ENCODE measurements around the gene MLST8. TPM values are rescaled to one million over a fixed set of nuclear protein-coding genes. Genes with fewer than 3 reads are reported as not detected.
A peak's percentile ranks its signal among the peaks of the same experiment; 100 is the strongest.

MLST8 gene
- polyA plus RNA-seq, 3 donors: 41.6 to 55.8 (median 44.5) TPM

- no peak for DNase-seq (ENCODE audit: extremely low read depth in 1 of 11, low read depth in 9 of 11, low spot score in 4 of 11)
Measured at GRCh38 chr16:2216330-2216729, 11.1 kb downstream of the MLST8 start.

- peak; percentile 93 to 99 (median 98) for DNase-seq (ENCODE audit: extremely low read depth in 1 of 11, low read depth in 9 of 11, low spot score in 4 of 11)
Measured at GRCh38 chr16:2223221-2223941, 18.1 kb downstream of the MLST8 start, which contains the start of gene E4F1. Gene E4F1 (plus strand): TSS chr16:2223591. CDS start chr16:2223614, 23 bp downstream.

- no peak for DNase-seq (ENCODE audit: extremely low read depth in 1 of 11, low read depth in 9 of 11, low spot score in 4 of 11)
Measured at GRCh38 chr16:2223942-2224486, 18.8 kb downstream of the MLST8 start.

GRCh38 chr16:2226245-2226793 lies 21.1 kb downstream of the MLST8 start:
- no peak for DNase-seq (ENCODE audit: extremely low read depth in 1 of 11, low read depth in 9 of 11, low spot score in 4 of 11)

- no peak for DNase-seq (ENCODE audit: extremely low read depth in 1 of 11, low read depth in 9 of 11, low spot score in 4 of 11)
Measured at GRCh38 chr16:2226918-2227317, 21.7 kb downstream of the MLST8 start.

DNA sequence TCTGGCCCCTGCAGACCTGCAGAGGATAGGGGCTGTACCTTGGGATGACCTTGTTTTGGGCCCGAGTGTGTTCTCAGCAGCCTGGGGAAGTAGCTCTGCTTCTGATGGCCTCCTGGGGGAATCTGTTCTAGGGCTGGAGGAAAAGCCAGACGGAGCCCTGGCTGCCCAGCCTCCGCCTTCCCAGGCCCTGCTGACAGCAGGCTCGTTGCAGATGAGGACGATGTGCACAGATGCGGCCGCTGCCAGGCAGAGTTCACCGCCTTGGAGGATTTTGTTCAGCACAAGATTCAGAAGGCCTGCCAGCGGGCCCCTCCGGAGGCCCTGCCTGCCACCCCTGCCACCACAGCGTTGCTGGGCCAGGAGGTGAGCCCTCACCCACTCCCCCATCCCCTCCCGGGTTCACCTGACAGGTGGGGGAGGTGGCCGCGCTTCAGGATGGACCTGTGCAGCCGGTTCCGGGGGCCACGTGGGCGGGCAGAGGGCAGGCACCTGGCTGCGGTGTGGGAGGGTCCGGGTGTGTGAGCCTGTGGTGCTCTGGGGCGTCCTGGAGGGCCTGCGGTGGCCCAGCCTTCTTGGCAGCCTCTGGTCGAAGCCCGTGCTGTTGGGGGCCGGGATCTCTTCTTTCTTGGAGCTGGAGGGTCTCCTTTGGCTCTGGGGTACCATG lies 23.0 kb downstream of the MLST8 start:
- no peak for DNase-seq (ENCODE audit: extremely low read depth in 1 of 11, low read depth in 9 of 11, low spot score in 4 of 11)

GRCh38 chr16:2229091-2229490 lies 23.8 kb downstream of the MLST8 start:
- DNase-seq (ENCODE audit: extremely low read depth in 1 of 11, low read depth in 9 of 11, low spot score in 4 of 11): no peak

- DNase-seq (ENCODE audit: extremely low read depth in 1 of 11, low read depth in 9 of 11, low spot score in 4 of 11): no peak
Measured at GRCh38 chr16:2229632-2230250, 24.5 kb downstream of the MLST8 start.

- no peak for DNase-seq (ENCODE audit: extremely low read depth in 1 of 11, low read depth in 9 of 11, low spot score in 4 of 11)
Measured at GRCh38 chr16:2230376-2230775, 25.1 kb downstream of the MLST8 start.

DNA sequence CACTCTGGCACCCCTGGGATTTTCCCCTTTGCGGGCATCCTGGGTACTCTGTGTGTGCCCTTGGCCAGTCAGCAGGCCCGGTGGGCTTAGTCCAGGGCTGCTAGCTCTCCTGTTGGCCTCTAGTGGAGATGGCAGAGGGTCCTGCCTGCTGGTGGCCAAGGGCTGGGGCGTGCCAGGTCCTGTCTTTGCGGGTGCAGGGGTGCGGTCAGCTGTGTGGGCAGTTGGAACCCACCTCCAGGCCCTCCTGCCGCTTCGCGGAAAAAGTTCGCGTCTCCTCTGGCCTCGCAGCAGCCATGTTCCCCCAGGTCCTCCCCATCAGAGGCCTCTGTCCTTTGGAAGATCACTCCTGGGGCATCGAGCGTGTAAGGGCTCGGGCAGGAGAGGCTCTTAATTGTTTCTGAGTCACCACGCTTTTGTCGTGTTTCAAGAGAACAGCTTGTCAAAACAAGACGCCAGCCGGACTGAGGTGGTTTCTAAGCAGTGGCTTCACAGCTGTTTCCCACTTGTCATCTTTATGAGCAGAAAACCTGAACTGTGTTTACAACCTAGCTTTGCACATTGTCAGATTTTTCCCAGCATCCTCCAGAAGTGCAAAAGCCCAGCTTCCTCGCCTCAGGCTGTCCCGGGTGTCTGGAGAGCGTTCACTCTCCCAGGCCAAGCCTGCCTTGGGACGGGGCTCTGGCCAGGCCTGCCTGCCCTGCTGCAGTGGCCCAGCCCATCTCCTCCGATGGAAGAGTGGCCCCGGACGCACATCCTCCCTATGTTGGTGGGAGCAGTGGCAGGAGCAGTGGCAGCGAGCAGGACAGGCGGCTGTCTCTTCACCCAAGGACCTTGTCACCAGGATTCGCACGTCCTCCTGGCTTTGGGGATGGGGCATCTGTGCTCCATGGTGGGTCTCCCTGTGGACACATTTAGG lies 26.0 kb downstream of the MLST8 start:
- DNase-seq (ENCODE audit: extremely low read depth in 1 of 11, low read depth in 9 of 11, low spot score in 4 of 11): no peak

DNA sequence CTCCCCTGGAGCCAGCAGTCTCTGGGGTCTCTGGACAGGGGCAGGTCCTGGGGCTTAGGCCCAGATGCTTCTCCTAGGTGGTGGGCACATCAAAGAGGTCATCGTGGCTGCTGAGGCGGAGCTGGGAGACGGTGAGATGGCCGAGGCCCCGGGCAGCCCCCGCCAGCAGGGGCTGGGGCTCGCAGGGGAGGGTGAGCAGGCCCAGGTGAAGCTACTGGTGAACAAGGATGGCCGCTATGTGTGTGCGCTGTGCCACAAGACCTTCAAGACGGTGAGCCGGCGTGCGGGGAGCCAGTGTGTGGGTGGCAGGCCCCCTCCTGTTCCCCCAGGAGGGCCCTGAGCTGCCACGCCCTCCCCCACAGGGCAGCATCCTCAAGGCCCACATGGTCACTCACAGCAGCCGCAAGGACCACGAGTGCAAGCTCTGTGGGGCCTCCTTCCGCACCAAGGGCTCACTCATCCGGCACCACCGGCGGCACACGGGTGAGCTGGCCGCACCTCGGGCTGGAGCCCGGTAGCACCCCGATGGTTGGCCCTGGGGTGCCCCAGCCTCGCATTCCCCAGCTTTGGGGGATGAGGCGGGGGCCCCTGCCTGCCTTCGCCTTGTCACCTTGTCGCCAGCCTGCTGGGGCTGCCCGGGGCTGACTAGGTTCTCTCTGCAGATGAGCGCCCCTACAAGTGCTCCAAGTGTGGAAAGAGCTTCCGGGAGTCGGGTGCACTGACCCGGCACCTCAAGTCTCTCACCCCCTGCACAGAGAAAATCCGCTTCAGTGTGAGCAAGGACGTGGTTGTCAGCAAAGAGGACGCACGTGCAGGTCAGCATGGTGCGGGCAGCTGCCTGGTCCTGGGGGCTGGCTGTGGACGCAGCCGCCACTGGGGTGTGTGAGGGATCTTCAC lies 27.1 kb downstream of the MLST8 start:
- DNase-seq (ENCODE audit: extremely low read depth in 1 of 11, low read depth in 9 of 11, low spot score in 4 of 11): no peak

DNA sequence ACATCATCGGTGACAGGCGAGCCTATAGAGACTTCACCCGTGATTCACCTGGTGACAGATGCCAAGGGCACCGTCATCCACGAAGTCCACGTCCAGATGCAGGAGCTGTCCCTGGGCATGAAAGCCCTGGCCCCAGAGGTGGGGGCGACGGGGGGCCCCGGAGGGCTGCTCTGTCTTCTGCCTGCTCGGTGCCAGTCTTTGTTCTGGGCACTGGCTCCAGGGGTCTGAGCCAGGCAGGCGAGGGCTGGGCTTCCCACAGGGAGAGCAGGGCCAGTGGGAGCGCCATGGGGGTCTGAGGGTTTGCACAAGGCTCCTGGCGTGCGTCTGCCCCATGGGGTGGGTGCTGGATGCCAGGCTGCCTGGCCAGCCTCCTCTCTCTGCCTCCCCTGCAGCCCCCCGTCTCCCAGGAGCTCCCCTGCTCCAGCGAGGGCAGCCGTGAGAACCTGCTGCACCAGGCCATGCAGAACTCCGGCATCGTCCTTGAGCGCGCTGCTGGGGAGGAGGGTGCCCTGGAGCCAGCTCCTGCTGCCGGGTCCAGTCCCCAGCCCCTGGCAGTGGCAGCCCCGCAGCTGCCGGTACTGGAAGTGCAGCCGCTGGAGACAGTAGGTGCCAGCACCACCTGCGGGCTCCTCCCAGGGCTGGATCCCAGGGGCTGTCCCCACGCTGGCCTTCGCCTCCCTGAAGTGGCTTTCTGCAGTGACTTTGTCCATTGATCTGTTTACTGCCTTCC lies 28.0 kb downstream of the MLST8 start:
- no peak for DNase-seq (ENCODE audit: extremely low read depth in 1 of 11, low read depth in 9 of 11, low spot score in 4 of 11)

DNA sequence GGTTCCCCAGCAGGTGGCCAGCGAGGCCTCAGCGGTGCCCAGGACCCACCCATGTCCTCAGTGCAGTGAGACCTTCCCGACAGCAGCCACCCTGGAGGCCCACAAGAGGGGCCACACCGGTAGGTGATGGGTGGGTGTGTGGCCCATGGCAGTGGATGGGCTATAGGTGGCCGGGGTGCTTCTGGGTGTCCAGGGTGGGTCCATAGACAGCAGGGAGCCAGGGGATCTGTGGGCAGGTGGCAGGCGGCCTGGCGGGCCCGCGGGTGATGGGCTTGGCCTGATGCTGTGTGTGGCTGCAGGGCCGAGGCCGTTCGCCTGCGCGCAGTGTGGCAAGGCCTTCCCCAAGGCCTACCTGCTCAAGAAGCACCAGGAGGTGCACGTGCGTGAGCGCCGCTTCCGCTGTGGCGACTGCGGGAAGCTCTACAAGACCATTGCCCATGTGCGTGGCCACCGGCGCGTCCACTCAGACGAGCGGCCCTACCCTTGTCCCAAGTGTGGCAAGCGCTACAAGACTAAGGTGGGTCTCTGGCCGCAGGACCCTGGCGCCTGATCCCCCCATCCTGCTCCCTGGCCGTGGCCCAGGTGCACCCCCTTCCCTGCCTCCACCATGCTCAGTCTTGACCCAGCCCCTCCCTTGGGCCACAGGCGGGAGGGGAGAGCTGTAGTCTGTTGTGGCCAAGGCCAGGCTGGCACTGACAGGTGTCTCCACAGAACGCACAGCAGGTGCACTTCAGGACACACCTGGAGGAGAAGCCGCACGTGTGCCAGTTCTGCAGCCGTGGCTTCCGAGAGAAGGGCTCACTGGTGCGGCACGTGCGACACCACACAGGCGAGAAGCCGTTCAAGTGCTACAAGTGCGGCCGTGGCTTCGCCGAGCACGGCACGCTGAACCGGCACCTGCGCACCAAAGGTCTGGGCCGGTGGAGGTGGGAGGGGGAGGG lies 28.9 kb downstream of the MLST8 start:
- DNase-seq (ENCODE audit: extremely low read depth in 1 of 11, low read depth in 9 of 11, low spot score in 4 of 11): no peak

GRCh38 chr16:2234813-2235170 lies 29.5 kb downstream of the MLST8 start:
- DNase-seq (ENCODE audit: extremely low read depth in 1 of 11, low read depth in 9 of 11, low spot score in 4 of 11): no peak

DNA sequence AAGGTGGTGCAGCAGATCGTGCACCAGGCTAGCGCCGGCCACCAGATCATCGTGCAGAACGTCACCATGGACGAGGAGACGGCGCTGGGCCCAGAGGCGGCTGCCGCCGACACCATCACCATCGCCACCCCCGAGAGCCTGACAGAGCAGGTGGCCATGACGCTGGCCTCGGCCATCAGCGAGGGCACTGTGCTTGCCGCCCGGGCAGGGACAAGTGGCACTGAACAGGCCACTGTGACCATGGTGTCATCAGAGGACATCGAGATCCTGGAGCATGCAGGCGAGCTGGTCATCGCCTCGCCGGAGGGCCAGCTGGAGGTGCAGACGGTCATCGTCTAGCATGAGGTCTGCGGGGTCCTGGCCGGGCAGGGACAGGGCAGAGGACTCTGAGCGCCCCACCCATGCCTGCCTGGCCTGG lies 30.0 kb downstream of the MLST8 start:
- no peak for DNase-seq (ENCODE audit: extremely low read depth in 1 of 11, low read depth in 9 of 11, low spot score in 4 of 11)

- no peak for DNase-seq (ENCODE audit: extremely low read depth in 1 of 11, low read depth in 9 of 11, low spot score in 4 of 11)
Measured at GRCh38 chr16:2235695-2236336, 30.6 kb downstream of the MLST8 start.

Data from renal cortex interstitium (tissue), 11 donors.